HEK293 (cell line): ENCODE data around the gene ELOVL5.

Source experiments
- CTCF ChIA-PET: fragments of 350-600 bp; formaldehyde crosslinking; extraction: SDS; loops from one replicate; lab custom pipeline; 2021; ENCODE audit warnings: antibody characterized with exemption; lab: Yijun Ruan, JAX
- POLR2A ChIA-PET: fragments of 300-600 bp; formaldehyde crosslinking; extraction: SDS; loops from one replicate; lab custom pipeline; 2020; ENCODE audit warnings: antibody characterized with exemption, inconsistent platforms; lab: Yijun Ruan, JAX
- H3K27ac ChIP-seq: fragments of 200-500 bp; sonication (Bioruptor generic); 2 replicates; pipeline ENCODE4 v1.5.1; 2014; ENCODE audit warnings: low read depth, low read length, control low read depth, inconsistent platforms; ENCODE audit errors: extremely low read depth
- H3K36me3 ChIP-seq, 2 experiments: fragments of 200-500 bp in 1 of 2; sonication (Bioruptor generic) in 1 of 2; 1 replicate in 1 of 2; 2 replicates in 1 of 2; pipeline ENCODE4 v1.5.1; 2014 to 2017; ENCODE audit warnings: inconsistent platforms in 2 of 2, low read length in 2 of 2; ENCODE audit not compliant: control insufficient read depth in 2 of 2, insufficient read depth in 1 of 2
- H3K4me1 ChIP-seq: fragments of 200-500 bp; sonication (Bioruptor generic); 2 replicates; pipeline ENCODE4 v1.5.1; 2014; ENCODE audit warnings: mild to moderate bottlenecking, low read length, inconsistent platforms; ENCODE audit not compliant: control insufficient read depth, insufficient read depth
- H3K4me3 ChIP-seq: 2 replicates; pipeline ENCODE4 v1.5.1; 2011; ENCODE audit warnings: low read depth, mild to moderate bottlenecking, control low read depth, low read length, moderate library complexity
- H3K9me3 ChIP-seq: fragments of 200-500 bp; sonication (Bioruptor generic); 2 replicates; pipeline ENCODE4 v1.5.1; 2014; ENCODE audit warnings: low read depth, low read length, inconsistent platforms; ENCODE audit not compliant: control insufficient read depth, insufficient read depth
- BCL11B ChIP-seq: fragments of 450-650 bp; formaldehyde crosslinking; IDR thresholded peaks from 2 replicates; pipeline ENCODE4 v1.5.1; 2016; ENCODE audit warnings: low read depth, missing biosample characterization, missing genetic modification characterization
- FEZF1 ChIP-seq: fragments of 450-650 bp; formaldehyde crosslinking; IDR thresholded peaks from 2 replicates; pipeline ENCODE4 v1.5.1; 2016; ENCODE audit warnings: missing biosample characterization, missing genetic modification characterization
- KLF1 ChIP-seq: fragments of 450-650 bp; formaldehyde crosslinking; IDR thresholded peaks from 2 replicates; pipeline ENCODE4 v1.5.1; 2016; ENCODE audit warnings: missing biosample characterization, missing genetic modification characterization
- PBX3 ChIP-seq: sonication (generic); formaldehyde crosslinking; IDR thresholded peaks from 2 replicates; pipeline ENCODE4 v1.8.1; 2022; ENCODE audit warnings: mild to moderate bottlenecking, moderate library complexity, missing genetic modification reagents
- REST ChIP-seq: fragments of 450-650 bp; formaldehyde crosslinking; IDR thresholded peaks from 2 replicates; pipeline ENCODE4 v1.5.1; 2016; ENCODE audit warnings: missing biosample characterization, missing genetic modification characterization
- SCRT1 ChIP-seq: fragments of 450-650 bp; formaldehyde crosslinking; IDR thresholded peaks from 2 replicates; pipeline ENCODE4 v1.5.1; 2016; ENCODE audit warnings: missing biosample characterization, missing genetic modification characterization, borderline replicate concordance
- WT1 ChIP-seq: fragments of 450-650 bp; formaldehyde crosslinking; IDR thresholded peaks from 2 replicates; pipeline ENCODE4 v1.5.1; 2016; ENCODE audit warnings: missing biosample characterization, missing genetic modification characterization
- ZBTB11 ChIP-seq: fragments of 450-650 bp; formaldehyde crosslinking; conservative IDR thresholded peaks from 2 replicates; pipeline ENCODE4 v1.5.1; 2016; ENCODE audit warnings: low read depth, missing biosample characterization, missing genetic modification characterization
- ZBTB17 ChIP-seq: fragments of 450-650 bp; formaldehyde crosslinking; IDR thresholded peaks from 2 replicates; pipeline ENCODE4 v1.5.1; 2016; ENCODE audit warnings: missing biosample characterization, missing genetic modification characterization
- ZBTB48 ChIP-seq: fragments of 450-650 bp; formaldehyde crosslinking; IDR thresholded peaks from 2 replicates; pipeline ENCODE4 v1.5.1; 2016; ENCODE audit warnings: missing biosample characterization, missing genetic modification characterization
- ZNF16 ChIP-seq: fragments of 450-650 bp; formaldehyde crosslinking; IDR thresholded peaks from 2 replicates; pipeline ENCODE4 v1.5.1; 2016; ENCODE audit warnings: low read depth, missing biosample characterization, missing genetic modification characterization
- ZNF37A ChIP-seq: fragments of 450-650 bp; IDR thresholded peaks from 2 replicates; pipeline ENCODE4 v1.5.1; 2018; ENCODE audit warnings: missing biosample characterization, missing genetic modification characterization
- ZNF404 ChIP-seq: fragments of 450-650 bp; formaldehyde crosslinking; IDR thresholded peaks from 2 replicates; pipeline ENCODE4 v1.5.1; 2017; ENCODE audit warnings: missing biosample characterization, missing genetic modification characterization
- ZNF488 ChIP-seq: fragments of 450-650 bp; formaldehyde crosslinking; IDR thresholded peaks from 2 replicates; pipeline ENCODE4 v1.5.1; 2016; ENCODE audit warnings: missing biosample characterization, missing genetic modification characterization
- ZNF514 ChIP-seq: fragments of 450-650 bp; formaldehyde crosslinking; IDR thresholded peaks from 2 replicates; pipeline ENCODE4 v1.5.1; 2016; ENCODE audit warnings: missing biosample characterization, missing genetic modification characterization
- ZNF530 ChIP-seq: fragments of 450-650 bp; formaldehyde crosslinking; IDR thresholded peaks from 2 replicates; pipeline ENCODE4 v1.5.1; 2016; ENCODE audit warnings: low read depth, missing biosample characterization, missing genetic modification characterization
- ZNF560 ChIP-seq: fragments of 450-650 bp; formaldehyde crosslinking; IDR thresholded peaks from 2 replicates; pipeline ENCODE4 v1.5.1; 2017; ENCODE audit warnings: missing biosample characterization, missing genetic modification characterization, borderline replicate concordance
- ZNF707 ChIP-seq: fragments of 450-650 bp; formaldehyde crosslinking; IDR thresholded peaks from 2 replicates; pipeline ENCODE4 v1.5.1; 2016; ENCODE audit warnings: missing biosample characterization, missing genetic modification characterization

Gene ELOVL5

GRCh38 chr6:53335224-53335994 lies 13.3 kb downstream of the ELOVL5 start:
- Histone ChIP-seq H3K36me3 (peaks cover 0 to 5% of the 10 kb centered on the region in 2 experiments; a peak in 1 of 3 replicates), H3K9me3 (no peaks in the 10 kb centered on the region), H3K27ac (no peak overlapping the region), H3K4me3 (no peak overlapping the region), H3K4me1 (peaks cover 7% of the 10 kb centered on the region)
- ChIA-PET POLR2A (no interaction called here), CTCF (no interaction called here)
- TF ChIP-seq PBX3 (CRISPR knock-in tag) (no peak), ZNF560 (tag by site-specific recombination) (no peak), FEZF1 (tag by site-specific recombination) (no peak), ZNF530 (tag by site-specific recombination) (no peak), KLF1 (no peak), REST (no peak), ZNF514 (tag by site-specific recombination) (no peak), WT1 (no peak), BCL11B (tag by site-specific recombination) (no peak), ZNF707 (no peak), ZBTB48 (tag by site-specific recombination) (no peak), ZNF37A (tag by site-specific recombination) (no peak), ZBTB11 (tag by site-specific recombination) (no peak), SCRT1 (tag by site-specific recombination) (no peak), ZNF488 (tag by site-specific recombination) (no peak), ZNF404 (no peak), ZBTB17 (tag by site-specific recombination) (no peak), ZNF16 (no peak)
